OCI-LY7 (cell line): Measurements from ENCODE around the gene MAPKAPK5.

Source experiments
- EZH2phosphoT487 ChIP-seq: fragments of 200-600 bp; sonication (generic); IDR thresholded peaks from 2 replicates; pipeline ENCODE4 v1.6.1; 2018; ENCODE audit warnings: low read depth, borderline replicate concordance, mild to moderate bottlenecking, mixed run types, antibody characterized with exemption, low read length, moderate library complexity, mixed read lengths
- TF ChIP-seq, protein P1 (sequence below): fragments of 200-600 bp; sonication (generic); conservative IDR thresholded peaks from 2 replicates; pipeline ENCODE4 v1.5.1; 2014; ENCODE audit warnings: mild to moderate bottlenecking, antibody characterized with exemption, low read length, moderate library complexity, mixed read lengths

DNA sequence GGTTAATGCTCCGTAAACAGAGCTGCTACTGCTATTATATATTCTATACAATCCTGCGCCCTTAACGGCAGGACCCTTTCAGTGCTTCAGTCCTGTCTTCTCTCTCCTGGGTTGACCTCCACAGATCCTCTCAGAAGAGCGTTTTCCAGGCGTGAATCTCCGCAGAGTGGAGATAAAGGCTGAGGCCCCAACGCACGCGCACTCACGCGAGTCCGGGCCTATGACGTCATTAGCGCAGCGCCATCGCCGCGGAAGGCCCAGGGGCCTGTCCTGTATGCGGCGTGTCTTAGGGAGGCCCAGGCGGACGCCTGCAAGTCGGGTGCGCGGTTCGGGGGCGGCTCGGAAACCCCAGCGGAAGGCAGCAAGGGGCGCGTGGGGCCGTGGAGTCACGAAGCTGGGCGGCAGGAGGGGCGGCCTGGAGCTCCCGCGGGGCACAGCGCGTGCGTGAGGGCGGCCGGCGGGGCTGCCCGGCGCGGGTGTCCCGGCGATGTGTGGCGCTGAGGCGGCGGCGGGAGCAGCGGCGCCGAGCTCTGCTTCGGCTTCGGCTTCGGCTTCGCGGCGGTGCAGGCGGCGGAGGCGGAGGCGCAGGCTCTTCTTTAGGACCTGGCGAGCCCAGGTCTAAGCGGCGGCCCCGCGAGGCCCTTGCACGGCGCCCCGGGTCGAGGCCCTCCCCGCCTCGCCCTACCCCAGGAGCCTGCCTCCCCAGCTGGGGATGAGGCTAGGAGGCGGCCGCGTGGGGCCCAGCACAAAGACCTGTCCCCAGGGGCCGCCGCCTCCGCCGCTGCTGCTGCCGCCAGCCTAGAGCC is at the start of gene MAPKAPK5:
- TF ChIP-seq, protein P1, sequence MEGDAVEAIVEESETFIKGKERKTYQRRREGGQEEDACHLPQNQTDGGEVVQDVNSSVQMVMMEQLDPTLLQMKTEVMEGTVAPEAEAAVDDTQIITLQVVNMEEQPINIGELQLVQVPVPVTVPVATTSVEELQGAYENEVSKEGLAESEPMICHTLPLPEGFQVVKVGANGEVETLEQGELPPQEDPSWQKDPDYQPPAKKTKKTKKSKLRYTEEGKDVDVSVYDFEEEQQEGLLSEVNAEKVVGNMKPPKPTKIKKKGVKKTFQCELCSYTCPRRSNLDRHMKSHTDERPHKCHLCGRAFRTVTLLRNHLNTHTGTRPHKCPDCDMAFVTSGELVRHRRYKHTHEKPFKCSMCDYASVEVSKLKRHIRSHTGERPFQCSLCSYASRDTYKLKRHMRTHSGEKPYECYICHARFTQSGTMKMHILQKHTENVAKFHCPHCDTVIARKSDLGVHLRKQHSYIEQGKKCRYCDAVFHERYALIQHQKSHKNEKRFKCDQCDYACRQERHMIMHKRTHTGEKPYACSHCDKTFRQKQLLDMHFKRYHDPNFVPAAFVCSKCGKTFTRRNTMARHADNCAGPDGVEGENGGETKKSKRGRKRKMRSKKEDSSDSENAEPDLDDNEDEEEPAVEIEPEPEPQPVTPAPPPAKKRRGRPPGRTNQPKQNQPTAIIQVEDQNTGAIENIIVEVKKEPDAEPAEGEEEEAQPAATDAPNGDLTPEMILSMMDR: no peak
- TF ChIP-seq EZH2phosphoT487: no peak
